Measurements from ENCODE around the gene BCOR.

GRCh38 chrX:40092808-40093435 is 4.8 kb downstream of the BCOR start:
- TF ChIP-seq, protein P1, sequence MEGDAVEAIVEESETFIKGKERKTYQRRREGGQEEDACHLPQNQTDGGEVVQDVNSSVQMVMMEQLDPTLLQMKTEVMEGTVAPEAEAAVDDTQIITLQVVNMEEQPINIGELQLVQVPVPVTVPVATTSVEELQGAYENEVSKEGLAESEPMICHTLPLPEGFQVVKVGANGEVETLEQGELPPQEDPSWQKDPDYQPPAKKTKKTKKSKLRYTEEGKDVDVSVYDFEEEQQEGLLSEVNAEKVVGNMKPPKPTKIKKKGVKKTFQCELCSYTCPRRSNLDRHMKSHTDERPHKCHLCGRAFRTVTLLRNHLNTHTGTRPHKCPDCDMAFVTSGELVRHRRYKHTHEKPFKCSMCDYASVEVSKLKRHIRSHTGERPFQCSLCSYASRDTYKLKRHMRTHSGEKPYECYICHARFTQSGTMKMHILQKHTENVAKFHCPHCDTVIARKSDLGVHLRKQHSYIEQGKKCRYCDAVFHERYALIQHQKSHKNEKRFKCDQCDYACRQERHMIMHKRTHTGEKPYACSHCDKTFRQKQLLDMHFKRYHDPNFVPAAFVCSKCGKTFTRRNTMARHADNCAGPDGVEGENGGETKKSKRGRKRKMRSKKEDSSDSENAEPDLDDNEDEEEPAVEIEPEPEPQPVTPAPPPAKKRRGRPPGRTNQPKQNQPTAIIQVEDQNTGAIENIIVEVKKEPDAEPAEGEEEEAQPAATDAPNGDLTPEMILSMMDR (conservative IDR thresholded peaks at IDR 0.05), result no peak
- TF ChIP-seq ZFX (IDR thresholded peaks at IDR 0.05), result no peak

All from C4-2B (cell line).